HEK293 (cell line): ENCODE results near the gene PHKA2.

Experiments
- SP2 ChIP-seq: fragments of 450-650 bp; formaldehyde crosslinking; IDR thresholded peaks from 2 replicates; pipeline ENCODE4 v1.5.1; 2016; ENCODE audit warnings: missing biosample characterization, missing genetic modification characterization
- ZBTB10 ChIP-seq: fragments of 450-650 bp; formaldehyde crosslinking; IDR thresholded peaks from 2 replicates; pipeline ENCODE4 v1.5.1; 2016; ENCODE audit warnings: missing biosample characterization, missing genetic modification characterization
- ZBTB21 ChIP-seq: fragments of 450-650 bp; formaldehyde crosslinking; IDR thresholded peaks from 2 replicates; pipeline ENCODE4 v1.5.1; 2017; ENCODE audit warnings: missing biosample characterization, missing genetic modification characterization
- ZNF169 ChIP-seq: fragments of 450-650 bp; formaldehyde crosslinking; IDR thresholded peaks from 2 replicates; pipeline ENCODE4 v1.5.1; 2016; ENCODE audit warnings: missing biosample characterization, missing genetic modification characterization
- ZNF24 ChIP-seq: fragments of 450-650 bp; formaldehyde crosslinking; IDR thresholded peaks from 2 replicates; pipeline ENCODE4 v1.5.1; 2016; ENCODE audit warnings: missing biosample characterization, missing genetic modification characterization

- TF ChIP-seq ZNF24 (tag by site-specific recombination) (no peak), ZBTB10 (tag by site-specific recombination) (no peak), ZBTB21 (tag by site-specific recombination) (no peak), ZNF169 (tag by site-specific recombination) (no peak), SP2 (tag by site-specific recombination) (no peak)
Observed at GRCh38 chrX:19005909-19006308, 22.0 kb upstream of the PHKA2 start.
